KMS-11 (cell line): ENCODE results near the gene GNB5.

ENCODE experiments used
- H2AFZ ChIP-seq: fragments of 200-600 bp; sonication (generic); 2 replicates; pipeline ENCODE4 v1.6.1; 2016; ENCODE audit warnings: antibody characterized with exemption, mixed run types, low read depth
- H3K27ac ChIP-seq: fragments of 200-600 bp; sonication (generic); 2 replicates; pipeline ENCODE4 v1.6.1; 2016; ENCODE audit warnings: mild to moderate bottlenecking, mixed run types
- H3K27me3 ChIP-seq: fragments of 200-600 bp; sonication (generic); 2 replicates; pipeline ENCODE4 v1.6.1; 2017; ENCODE audit warnings: mild to moderate bottlenecking, low read depth, mixed run types, moderate library complexity; ENCODE audit not compliant: insufficient read depth
- H3K36me3 ChIP-seq: fragments of 200-600 bp; sonication (generic); 2 replicates; pipeline ENCODE4 v1.6.1; 2017; ENCODE audit warnings: mild to moderate bottlenecking, mixed run types; ENCODE audit not compliant: insufficient read depth
- H3K4me1 ChIP-seq: fragments of 200-600 bp; sonication (generic); 2 replicates; pipeline ENCODE4 v1.6.1; 2016; ENCODE audit warnings: mild to moderate bottlenecking, low read depth, mixed run types; ENCODE audit not compliant: poor library complexity, severe bottlenecking
- H3K4me2 ChIP-seq: fragments of 200-600 bp; sonication (generic); 2 replicates; pipeline ENCODE4 v1.7.0; 2016; ENCODE audit warnings: mild to moderate bottlenecking, mixed run types
- H3K4me3 ChIP-seq: fragments of 200-600 bp; sonication (generic); IDR thresholded peaks from 2 replicates; pipeline ENCODE4 v1.6.1; 2017; ENCODE audit warnings: low read depth, low read length, mixed read lengths; ENCODE audit not compliant: insufficient read depth
- H3K79me2 ChIP-seq: fragments of 200-600 bp; sonication (generic); 2 replicates; pipeline ENCODE4 v1.6.1; 2016; ENCODE audit warnings: low read depth, mixed run types; ENCODE audit not compliant: insufficient read depth
- H3K9ac ChIP-seq: fragments of 200-600 bp; sonication (generic); 2 replicates; pipeline ENCODE4 v1.6.1; 2016; ENCODE audit warnings: mild to moderate bottlenecking, mixed run types
- H4K20me1 ChIP-seq: fragments of 200-600 bp; sonication (generic); 2 replicates; pipeline ENCODE4 v1.6.1; 2016; ENCODE audit warnings: mild to moderate bottlenecking, mixed run types; ENCODE audit not compliant: insufficient read depth
- TF ChIP-seq, protein P1 (sequence below): fragments of 200-600 bp; sonication (generic); conservative IDR thresholded peaks from 2 replicates; pipeline ENCODE4 v1.6.1; 2017; ENCODE audit warnings: low read depth, mild to moderate bottlenecking, antibody characterized with exemption, low read length, moderate library complexity, mixed read lengths

Gene GNB5

DNA sequence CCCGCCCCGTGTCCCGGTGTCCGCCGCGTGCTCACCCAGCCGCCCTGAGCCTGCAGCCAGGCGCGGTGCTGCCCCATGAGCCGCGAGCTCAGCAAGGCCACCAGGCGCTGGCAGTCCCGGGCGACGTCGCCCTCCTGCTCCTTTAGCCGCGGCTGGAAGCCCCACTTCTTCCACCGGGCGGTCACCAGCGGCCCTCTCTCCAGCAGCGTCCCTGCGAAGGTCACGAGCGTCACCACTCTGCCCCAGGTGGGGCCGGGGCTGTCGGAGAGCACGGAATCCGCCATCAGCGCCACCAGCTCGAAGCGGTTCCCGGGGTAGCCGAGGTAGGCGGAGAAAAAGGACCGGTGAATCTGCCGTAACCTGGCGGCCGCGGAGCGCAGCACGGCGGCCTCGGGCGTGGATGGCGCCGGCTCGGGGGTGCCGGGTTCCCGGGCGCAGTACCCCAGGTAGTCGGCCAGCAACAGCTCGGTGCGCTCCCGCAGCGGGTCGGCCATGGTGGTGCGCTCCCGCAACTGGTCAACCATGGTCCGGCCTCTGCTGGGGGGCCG, 78.9 kb downstream of the GNB5 start:
- Histone ChIP-seq H2AFZ (no peak overlapping the region), H4K20me1 (no peaks in the 10 kb centered on the region), H3K9ac (no peak overlapping the region), H3K36me3 (no peaks in the 10 kb centered on the region), H3K4me3 (no peak overlapping the region), H3K4me1 (no peaks in the 10 kb centered on the region), H3K27me3 (no peaks in the 10 kb centered on the region), H3K27ac (no peak overlapping the region), H3K4me2 (no peak overlapping the region), H3K79me2 (no peaks in the 10 kb centered on the region)
- TF ChIP-seq, protein P1, sequence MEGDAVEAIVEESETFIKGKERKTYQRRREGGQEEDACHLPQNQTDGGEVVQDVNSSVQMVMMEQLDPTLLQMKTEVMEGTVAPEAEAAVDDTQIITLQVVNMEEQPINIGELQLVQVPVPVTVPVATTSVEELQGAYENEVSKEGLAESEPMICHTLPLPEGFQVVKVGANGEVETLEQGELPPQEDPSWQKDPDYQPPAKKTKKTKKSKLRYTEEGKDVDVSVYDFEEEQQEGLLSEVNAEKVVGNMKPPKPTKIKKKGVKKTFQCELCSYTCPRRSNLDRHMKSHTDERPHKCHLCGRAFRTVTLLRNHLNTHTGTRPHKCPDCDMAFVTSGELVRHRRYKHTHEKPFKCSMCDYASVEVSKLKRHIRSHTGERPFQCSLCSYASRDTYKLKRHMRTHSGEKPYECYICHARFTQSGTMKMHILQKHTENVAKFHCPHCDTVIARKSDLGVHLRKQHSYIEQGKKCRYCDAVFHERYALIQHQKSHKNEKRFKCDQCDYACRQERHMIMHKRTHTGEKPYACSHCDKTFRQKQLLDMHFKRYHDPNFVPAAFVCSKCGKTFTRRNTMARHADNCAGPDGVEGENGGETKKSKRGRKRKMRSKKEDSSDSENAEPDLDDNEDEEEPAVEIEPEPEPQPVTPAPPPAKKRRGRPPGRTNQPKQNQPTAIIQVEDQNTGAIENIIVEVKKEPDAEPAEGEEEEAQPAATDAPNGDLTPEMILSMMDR = no peak

DNA sequence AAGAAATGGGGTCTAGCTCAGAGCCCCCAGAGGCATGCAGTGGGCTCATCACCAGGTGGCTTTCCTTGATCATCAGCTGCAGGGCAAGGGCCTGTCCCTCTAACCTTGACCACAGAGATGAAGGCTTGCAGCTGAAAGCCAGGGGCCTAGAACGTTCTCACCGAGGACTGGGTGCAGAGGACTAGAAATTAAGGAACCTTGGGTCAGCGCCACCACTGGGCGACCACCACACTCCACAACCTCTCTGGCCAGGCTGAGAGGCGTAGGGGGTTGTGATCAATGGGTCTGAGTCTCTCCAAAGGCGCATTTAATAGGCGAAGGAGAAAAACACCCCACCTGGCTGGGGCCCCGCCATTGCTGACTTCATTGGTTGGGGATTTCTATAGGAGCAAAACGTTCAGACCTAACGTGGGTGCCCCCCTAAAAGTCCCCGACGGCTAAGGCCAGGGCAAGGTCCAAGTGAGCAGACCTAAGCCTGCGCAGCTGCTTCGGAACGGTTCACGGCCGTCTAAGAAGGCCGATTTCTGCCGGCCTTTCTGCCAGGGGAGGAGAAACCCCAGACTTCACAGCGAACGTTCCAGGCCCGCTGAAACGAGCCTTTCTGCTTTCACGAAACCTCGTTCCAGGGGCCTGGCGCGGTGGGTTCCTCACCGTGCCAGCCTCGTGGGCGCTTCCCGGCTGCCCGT, 79.5 kb downstream of the GNB5 start:
- H3K9ac ChIP-seq = no peak overlapping the region
- no peaks in the 10 kb centered on the region for H3K4me1 ChIP-seq
- no peaks in the 10 kb centered on the region for H3K27me3 ChIP-seq
- H4K20me1 ChIP-seq = no peaks in the 10 kb centered on the region
- no peaks in the 10 kb centered on the region for H3K79me2 ChIP-seq
- no peak overlapping the region for H2AFZ ChIP-seq
- H3K36me3 ChIP-seq = no peaks in the 10 kb centered on the region
- H3K27ac ChIP-seq = no peak overlapping the region
- TF ChIP-seq, protein P1 = no peak
- no peak overlapping the region for H3K4me2 ChIP-seq
- H3K4me3 ChIP-seq = no peak overlapping the region

DNA sequence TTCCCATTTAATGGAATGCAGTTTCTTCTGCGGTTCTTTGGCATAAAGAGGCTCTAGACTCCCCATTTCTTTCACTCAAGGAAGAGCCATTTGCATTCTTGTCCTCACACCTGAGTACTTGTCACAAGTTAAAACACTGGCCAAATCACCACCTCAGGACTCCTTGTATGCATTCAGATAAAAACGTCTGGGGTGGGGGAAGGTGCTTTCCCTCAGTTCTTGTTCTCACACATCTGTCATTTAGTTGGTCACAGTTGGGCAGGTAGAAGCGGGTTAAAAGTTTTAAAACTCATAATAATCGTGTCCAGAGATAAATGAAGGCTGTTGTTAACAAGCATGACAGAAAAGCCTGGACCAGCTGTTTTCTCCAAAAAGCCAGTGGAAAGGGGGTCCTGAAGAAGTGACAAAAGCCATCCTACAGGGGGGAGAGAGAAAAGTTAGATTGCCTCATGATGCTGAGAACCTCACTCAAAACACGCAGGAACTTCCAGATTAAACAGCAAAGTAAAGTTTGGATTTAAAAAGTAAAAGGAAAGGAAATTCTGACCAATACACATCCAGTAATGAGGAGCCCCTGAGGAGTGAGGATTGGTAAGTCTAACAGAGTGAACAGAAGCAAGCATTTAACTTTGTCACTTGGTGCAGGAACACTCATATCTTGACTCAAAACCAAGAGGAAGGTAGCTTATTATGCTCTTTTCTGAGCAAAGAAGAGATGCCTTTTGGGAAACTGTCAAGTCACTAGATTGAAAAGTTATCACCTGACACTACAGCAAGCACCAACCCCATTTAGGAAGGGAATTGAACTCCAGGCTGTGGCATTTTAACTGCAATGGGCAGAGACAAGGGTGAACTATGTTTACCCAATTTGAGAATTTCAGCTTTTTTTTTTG, 81.4 kb downstream of the GNB5 start:
- Histone ChIP-seq H3K4me2 (no peak overlapping the region), H3K79me2 (no peaks in the 10 kb centered on the region), H3K4me1 (no peaks in the 10 kb centered on the region), H3K9ac (no peak overlapping the region), H3K4me3 (no peak overlapping the region), H4K20me1 (no peaks in the 10 kb centered on the region), H3K36me3 (no peaks in the 10 kb centered on the region), H3K27ac (no peak overlapping the region), H2AFZ (no peak overlapping the region), H3K27me3 (no peaks in the 10 kb centered on the region)
- TF ChIP-seq, protein P1 = no peak

DNA sequence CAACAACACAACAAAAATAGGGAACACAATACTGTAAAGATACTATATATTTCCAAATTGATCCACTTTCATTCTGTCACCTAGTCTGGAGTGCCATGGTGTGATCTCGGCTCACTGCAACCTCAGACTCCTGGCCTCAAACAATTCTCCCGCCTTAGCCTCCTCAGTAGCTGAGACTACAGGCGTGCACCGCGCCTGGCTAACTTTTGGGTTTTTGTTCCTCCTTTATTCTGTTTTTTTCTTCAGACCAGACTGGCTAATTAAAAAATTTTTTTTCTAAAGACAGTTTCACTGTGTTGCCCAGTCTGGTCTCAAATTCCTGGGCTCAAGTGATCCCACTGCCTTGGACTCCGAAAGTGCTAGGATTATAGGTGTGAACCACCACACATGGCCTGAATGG, 84.0 kb downstream of the GNB5 start:
- H3K4me2 ChIP-seq = no peak overlapping the region
- no peaks in the 10 kb centered on the region for H3K36me3 ChIP-seq
- H3K4me3 ChIP-seq = no peak overlapping the region
- H3K9ac ChIP-seq = no peak overlapping the region
- H4K20me1 ChIP-seq = no peaks in the 10 kb centered on the region
- no peak overlapping the region for H2AFZ ChIP-seq
- H3K27ac ChIP-seq = no peak overlapping the region
- no peaks in the 10 kb centered on the region for H3K27me3 ChIP-seq
- H3K4me1 ChIP-seq = no peaks in the 10 kb centered on the region
- TF ChIP-seq, protein P1 = no peak
- no peaks in the 10 kb centered on the region for H3K79me2 ChIP-seq
